ENCODE measurements around the gene NDUFA8. TPM values are rescaled to one million over a fixed set of nuclear protein-coding genes. Genes with fewer than 3 reads are reported as not detected.
A peak's percentile ranks its signal among the peaks of the same experiment; 100 is the strongest.

Gene NDUFA8
- total RNA-seq, 1 donor from 2014 or later, result 38.1 TPM

DNA sequence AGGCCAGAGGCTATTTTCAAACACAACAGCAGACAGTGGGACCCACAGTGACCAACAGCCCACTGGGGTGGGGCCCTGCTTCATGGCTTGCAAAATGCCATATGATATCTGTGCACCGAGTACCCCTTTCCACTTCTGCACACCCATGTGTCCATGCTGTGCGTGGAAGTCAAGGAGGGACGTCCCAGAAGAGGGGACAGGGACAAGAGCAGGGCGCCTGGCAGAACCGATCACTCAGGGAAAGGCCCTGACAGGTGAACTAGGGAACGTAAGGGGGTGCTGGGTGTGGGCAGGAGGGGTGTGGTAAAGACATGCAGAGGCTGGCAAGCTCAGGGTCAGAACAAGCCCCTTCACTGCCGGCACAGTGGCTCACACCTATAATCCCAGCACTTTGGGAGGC lies 58.8 kb downstream of the NDUFA8 start:
- peak; percentile 28 for DNase-seq (ENCODE audit: low spot score)

DNA sequence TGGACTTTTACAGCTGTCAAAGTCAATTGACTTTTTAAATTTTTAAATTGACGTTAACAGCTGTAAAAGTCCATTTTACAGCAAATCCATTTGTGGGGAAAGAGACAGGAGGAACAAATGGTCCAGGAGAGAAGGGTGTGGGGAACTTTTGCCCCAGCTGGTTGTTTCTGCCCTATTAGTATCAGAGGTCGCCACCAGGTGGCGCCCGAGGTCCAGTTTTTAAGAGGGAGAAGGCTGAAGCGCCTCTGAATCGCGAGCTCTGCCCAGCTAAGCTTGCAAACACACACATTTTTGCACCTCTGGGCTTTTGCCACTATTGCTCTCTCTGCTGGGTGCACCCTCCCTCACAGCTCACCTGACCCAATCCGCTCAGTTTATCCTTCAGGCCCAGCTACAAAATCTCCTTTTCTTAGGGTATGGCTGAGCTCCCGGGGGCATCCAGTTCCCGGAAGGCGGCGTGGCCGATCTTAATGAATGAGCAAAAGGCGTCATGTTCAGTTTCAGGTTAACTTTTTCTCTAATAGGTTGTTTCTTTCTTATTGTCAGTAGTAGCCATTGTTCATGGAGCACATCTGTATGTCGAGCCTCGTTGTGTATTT lies 60.2 kb downstream of the NDUFA8 start:
- DNase-seq (ENCODE audit: low spot score), result peak; percentile 84

DNA sequence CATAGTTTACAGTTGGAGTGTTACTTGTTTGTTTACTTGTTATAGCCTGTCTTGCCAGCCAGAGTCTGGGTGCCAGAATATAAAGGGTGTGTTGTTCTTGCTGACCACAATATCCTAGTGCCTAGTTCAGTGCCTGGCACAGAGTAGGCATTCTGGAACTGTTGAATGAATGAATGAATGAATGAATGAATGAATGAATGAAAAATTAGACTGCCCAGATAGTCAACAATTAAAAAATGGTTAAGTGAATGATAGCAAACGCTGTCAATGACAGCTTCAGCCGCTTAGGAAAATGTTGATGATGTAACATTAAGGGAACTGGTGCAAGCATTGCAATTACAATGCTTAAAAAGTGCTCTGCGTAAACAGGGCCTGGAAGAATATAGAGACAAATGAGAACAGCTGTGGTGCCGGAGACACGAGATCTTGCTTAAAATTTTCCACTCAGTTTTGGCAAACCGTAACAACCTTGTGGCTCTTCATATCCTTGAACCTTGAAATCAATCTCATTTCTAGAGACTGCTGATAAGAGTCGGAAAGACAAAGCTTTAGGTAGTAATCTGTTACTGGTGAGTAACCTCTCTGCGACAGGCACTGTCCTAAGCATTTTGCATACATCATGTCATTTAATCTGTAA lies 61.8 kb downstream of the NDUFA8 start:
- DNase-seq (ENCODE audit: low spot score), result peak; percentile 13

DNA sequence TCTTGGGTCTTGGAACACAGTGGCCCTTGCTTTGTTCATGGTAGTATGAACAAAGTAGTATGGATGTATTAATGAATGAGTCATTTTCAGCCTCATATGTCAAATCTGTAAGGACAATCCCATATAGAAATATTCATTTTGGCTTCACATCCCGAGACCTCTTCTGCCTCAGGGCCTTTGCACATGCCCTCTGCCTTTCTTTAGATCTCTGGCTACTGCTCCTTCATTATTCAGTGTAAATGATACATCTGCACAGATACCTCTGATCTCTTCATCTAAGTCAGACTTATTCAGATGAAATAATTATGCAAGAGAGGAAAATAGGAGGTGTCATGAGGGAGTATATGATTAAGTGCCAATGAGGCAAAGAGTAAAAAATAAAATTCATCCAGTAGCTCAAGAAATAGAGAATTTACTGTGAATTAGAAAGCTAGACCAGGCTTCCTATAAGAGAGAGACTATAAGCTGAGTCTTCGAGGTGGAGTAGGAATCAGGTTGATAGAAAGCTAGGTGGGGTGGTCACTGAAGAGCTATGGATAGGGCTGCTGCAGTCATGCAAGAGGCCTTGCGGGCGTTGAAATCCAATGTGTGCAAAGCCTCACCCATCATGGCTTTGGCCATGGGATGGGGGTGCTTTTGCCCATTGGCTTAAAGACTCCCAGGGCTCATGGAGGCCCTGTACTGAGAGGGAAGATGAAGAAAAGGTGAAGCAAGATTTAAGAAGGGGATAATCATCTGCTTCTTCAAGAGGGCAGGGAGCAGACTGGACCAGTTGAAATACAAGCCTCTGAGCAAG lies 62.8 kb downstream of the NDUFA8 start:
- DNase-seq (ENCODE audit: low spot score), result peak; percentile 4

DNA sequence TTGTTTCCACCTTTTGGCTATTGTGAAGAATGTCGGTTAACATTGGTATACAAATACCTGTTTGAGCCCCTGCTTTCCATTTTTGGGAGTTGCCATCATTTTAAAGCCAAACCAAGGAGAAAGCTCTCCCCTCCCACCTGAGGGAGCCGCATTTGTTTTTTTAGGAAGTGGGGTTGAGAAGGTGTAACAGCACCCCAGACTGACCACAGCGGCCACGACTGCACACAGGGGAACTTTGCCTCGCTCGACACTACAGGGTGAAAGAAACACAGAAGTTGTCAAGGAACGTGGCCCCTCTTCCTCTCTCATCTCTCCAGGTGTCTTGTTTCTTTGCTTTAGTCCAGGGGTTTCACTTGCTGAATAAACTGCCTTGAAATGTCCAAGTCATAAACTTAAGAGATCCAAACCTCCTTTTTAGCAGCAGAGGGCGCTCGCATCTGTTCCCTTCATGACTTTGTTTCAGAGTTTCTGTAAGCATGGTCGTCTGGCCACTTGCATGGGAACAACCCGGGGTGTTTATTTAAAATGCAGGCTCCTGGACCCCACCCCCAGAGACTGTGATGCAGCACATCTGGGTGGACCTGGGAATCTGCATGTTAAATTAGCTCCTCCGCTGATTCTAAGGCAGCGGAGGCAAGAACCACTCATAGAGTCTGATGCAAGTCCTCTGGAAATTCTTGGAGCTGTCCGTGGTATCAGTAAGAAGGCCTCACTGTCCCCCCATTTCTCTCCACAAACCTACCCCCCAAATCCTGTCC lies 64.4 kb downstream of the NDUFA8 start:
- peak; percentile 54 for DNase-seq (ENCODE audit: low spot score)

Other genes starting within 250 kb of the NDUFA8 start
- 10.9 TPM for gene TTLL11, start 66.5 kb downstream of the NDUFA8 start, total RNA-seq
- gene MORN5, start 129 bp upstream of the NDUFA8 start, total RNA-seq, result 1.4 TPM
- 5.7 TPM for gene LHX6, start 69.2 kb upstream of the NDUFA8 start, total RNA-seq
- gene RBM18, start 105.1 kb upstream of the NDUFA8 start, total RNA-seq, result 25.0 TPM
- gene MRRF, start 105.1 kb upstream of the NDUFA8 start, total RNA-seq, result 61.5 TPM
- 12.5 TPM for gene PTGS1, start 211.2 kb upstream of the NDUFA8 start, total RNA-seq

All from ureter (tissue), 1 donor.